GM19438 (cell line): ENCODE results near the gene TNNT3.

ENCODE experiments used
- ATAC-seq: cut with Tn5 transposase; IDR thresholded peaks from one replicate; pipeline ENCODE4 v1.9.1; 2021; ENCODE audit warnings: low read depth; ENCODE audit not compliant: unreplicated experiment

Gene TNNT3

DNA sequence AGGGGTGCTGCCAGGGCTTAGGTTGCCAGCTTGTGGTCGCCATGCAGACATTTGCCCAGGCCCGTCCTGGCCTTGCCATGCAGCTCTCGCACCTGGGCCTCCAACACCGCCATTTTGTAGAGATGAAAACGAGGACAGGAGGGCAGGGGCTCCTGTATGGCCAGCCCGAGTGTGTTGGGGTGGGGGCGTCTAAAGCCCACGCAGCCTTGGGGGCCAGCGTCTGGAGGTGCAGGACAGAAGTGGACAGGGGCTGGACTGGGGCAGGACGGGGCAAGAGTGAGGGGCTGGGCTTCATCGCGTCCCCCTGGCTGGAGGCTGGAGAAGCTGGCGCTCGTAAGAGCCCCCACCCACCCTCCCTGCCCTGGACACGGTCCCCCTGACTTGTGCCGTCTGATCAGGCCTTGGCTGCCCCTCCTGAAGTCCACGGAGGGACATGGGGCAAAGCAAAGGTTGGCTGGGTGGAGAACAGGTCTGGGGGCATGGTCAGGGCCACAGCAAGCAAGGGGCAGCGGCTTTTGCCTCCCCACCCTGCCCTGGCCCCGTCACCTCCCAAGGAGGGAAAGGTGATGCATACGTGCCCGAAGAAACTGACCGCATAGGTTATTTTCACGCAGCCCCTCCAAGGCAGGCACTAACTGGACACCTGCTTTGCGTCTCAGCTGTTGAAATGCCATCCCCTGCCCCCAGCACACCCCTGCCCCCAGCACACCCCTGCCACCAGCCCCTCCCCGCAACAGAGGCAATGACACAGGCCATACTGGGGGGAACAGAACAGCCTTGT, 815 bp downstream of the TNNT3 start:
- no peak for ATAC-seq

DNA sequence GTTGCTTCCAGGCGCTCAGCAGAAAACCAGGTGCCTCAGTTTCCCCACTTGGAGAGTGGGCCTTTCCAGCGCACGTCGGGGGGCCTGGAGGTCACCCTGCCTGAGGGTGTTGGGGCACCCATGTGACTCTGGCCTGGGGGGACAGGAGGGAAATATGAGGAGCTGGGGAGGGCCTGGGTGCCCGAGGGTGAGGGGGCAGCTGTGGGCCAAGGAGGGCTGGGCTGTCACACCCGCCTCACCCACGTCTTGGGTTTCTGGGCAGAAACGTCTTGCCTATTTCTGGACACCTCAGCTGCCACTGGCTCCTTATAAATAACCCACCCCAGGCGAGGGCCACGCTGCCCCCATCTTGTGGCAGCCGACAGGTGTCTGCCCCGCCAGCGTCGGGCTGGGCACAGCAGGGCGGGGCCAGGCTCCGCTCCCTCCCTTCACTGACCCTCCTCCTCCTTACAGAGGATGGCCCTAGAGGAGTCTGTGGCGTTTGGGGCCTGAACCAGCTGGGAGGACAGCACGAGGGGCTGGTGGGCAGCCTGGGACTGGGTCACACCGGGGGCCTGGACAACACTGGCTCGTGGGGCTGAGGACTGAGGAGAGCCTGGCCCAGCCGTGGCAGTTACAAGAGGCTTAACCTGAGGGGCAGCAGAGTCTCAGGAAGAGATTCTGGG, 1.5 kb downstream of the TNNT3 start:
- ATAC-seq, result no peak

DNA sequence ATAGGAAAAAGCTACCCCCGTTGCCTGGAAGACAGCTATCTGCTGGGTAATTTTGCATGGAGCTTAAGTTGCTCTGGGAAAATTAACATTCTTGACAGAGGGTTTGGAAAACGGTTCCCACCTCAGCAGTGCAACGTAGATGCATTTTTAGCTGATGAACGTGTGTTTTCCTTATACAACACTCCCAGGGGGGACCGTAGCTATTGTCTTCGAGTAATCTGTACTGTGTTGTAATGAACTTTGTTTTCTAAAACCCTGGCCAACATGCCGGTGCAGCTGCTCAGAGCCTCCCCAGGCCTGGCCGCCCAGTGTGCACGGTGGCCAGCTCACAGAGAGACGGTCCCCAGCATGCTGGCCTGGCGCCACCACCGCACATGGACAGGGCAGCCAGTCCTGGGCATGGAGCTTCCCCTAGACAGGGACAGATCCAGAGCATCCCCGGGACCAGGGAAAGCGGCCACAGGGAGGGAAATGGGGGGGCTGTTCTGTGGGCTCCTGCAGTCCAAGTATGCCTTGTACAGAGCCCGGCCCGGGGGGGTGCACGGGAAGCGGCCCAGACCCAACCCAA, 2.2 kb downstream of the TNNT3 start:
- no peak for ATAC-seq

DNA sequence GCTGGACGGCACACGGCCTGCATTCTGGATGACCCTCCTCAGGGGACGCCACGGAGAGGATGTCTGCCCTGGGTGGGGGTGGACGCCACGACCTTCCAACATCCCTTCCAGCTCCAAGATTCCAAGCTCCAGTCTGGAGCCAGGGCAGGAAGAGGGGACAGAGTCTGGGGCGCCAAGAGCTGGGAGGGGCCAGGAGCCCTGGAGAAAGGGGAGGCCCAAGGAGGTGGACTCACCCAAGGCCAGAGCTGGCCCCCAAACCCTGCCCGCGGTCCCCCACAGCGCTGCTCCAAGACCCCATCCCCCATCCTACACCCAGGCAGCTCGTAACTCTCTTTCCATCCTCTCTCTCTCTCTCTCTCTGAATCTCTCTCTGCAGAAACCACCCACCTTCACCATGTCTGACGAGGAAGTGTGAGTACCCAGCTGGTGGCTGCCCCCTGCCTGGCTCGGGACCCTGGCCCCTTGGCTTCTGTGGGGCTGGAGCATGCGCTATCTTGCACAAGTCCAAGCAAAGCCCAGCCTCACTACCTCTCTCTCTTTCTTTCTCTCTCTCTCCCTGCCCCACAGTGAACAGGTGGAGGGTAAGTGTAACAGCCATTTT, 3.1 kb downstream of the TNNT3 start:
- ATAC-seq, result no peak

DNA sequence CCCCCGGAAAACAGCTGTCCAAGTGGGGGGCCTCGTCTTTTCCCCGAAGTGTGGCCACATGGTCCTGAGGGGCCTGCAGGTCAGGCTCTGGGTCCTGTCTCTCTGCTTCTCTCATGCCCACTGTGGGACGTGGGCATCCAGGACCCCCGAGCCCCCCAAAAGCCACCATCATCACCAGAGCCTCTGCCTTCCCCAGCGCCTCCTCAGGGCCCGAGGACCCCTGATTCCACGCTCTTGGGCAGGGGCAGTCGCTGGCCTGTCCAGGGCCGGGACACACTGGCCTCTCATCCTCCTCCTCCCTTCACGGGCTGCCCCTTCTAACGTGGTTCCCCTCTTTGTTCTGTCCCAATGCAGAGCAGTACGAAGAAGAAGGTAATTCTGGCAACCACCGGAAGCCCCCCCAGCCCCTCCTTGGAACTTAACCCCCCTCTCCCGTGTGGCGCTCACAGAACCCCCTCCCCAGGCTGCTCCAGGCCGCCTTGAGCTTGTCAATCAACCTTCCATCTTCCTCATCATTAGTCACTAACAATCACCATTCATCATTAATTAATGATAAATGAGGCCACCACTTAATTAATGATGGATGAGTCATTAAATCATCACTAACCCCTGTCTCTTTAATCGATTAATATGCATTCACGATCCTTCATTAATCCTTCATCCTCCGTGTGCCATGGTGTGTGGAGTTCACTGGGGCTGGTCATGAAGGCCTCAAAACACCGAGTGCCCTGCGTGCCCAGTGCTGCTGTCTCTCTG, 3.9 kb downstream of the TNNT3 start:
- no peak for ATAC-seq

DNA sequence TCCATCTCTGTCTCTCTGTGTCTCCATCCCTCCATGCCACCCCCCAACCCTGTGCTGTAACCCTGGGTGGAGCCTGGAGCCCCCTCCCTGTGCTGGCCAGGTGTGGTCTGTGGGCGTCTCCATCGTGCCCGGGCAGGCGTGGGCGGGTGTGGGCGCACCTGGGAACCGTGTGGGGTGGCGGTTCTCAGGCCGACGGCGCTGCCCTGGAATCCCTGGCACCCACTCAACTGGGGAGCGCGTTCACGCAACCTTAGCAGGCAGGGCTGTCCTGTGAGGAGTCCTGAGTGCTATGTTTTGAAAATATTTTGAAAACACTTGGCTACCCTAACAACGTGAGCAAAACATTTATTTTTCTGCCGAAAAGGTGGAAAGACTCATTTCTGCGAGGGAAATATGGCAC, 4.7 kb downstream of the TNNT3 start:
- ATAC-seq, result no peak

DNA sequence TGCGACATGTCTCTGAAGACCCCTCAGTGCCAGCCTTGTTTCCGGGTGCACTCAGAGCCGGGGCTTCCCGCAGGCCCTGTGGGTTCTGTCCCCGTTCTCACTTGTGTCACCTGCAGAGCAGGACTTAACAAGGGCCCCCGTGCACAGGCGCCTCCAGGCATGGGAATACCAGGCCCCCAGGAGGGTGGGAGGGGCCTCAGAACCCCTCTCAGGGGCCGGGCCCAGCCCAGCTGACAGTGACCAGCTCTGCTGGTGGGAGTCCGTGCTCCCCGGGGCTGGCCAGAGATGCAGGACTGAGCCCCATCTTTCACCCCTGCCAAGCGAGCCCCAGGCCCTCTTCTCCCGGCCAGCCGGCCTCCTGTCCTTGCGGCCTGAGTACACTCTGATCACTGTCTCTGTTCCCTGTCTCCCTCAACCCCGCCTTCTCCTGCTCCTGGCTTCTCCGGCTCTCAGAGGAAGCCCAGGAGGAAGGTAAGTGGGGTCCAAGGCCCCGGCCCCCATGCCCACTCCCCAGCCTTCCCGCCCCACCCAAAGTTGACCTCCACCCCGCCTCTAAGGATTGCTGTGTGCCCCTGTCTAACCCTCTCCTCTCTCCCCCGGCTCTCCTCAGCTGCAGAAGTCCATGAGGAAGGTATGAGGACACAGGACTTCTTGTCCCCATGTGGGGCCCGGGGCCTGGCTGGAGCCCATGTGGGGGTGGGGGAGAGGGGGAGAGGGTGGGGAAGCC, 5.3 kb downstream of the TNNT3 start:
- no peak for ATAC-seq

DNA sequence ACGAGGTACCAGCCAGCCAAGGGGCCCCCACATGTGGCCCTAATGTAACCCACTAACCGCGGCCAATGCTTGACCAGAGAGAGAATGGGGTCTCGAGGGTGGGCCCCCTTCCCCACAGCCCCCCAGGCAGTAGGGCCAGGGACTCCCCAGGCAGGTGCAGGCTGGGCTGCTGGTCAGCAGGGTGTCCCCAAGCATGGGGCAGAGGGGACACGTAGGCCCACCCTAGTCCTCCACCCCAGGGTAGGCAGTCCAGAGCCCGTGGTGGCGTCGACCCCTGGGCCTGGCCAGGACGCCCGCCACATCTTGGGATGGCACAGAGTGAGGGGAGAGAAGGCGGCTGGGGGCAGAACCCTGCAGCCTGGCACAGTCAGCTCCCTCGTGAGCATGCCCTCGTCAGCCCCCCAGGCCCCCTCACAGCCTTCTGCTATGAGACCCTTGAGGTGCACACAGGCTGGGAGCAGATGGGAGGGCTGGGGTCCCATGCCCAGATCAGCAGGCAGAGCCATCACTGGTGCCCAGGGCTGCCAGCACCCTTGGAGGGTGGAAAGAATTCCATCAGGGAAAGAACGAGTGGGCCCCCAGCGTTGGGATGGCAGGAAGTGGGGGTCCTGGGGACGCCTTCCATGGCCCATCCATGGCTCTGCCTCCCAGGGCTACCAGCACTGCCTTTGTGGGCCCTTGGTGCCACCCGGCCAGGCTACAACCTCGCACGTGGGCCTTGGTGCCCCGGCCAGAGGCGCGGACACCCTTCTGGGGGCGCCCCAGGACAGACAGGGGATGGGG, 6.1 kb downstream of the TNNT3 start:
- no peak for ATAC-seq

DNA sequence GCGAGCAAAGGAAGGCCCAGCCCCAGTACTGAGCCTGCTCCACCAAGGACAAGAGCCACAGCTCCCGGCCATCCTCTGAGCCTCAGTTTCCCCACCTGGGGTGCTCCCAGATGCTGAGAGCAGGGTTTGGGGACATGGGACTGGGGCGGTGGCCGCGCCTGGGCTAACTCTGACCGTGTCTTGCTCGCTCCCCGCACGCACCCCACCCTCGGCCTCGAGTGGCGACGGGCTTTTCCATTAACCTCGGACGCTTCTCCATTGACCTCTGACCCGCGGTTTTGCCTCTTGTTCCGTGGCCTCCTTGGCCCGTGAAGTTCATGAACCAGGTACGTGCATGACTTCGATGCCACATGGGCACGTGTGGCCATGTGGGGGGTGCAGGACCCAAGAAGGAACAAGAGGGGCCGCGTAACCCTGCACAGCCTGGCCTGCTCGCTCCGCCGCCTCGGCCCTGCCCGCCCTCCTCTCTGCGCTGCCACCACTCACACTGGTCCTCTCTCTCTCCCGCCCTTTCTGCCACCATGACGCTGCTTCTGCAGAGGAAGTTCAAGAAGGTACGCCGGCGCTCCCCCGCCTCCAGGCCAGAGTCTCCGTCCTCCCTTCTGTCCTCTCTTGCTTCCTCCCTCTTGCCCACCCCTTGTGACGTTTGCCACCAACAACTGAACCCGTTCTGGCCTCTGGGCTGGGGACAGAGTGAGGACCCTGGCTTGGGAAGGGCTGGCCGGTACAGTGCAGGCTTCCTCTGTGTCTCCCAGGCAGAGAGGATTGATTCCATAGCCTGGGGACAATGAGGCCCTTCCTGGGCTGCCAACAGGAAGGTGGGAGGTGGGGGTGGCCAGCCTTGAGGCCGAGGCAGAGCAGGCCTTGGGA, 6.9 kb downstream of the TNNT3 start:
- no peak for ATAC-seq

DNA sequence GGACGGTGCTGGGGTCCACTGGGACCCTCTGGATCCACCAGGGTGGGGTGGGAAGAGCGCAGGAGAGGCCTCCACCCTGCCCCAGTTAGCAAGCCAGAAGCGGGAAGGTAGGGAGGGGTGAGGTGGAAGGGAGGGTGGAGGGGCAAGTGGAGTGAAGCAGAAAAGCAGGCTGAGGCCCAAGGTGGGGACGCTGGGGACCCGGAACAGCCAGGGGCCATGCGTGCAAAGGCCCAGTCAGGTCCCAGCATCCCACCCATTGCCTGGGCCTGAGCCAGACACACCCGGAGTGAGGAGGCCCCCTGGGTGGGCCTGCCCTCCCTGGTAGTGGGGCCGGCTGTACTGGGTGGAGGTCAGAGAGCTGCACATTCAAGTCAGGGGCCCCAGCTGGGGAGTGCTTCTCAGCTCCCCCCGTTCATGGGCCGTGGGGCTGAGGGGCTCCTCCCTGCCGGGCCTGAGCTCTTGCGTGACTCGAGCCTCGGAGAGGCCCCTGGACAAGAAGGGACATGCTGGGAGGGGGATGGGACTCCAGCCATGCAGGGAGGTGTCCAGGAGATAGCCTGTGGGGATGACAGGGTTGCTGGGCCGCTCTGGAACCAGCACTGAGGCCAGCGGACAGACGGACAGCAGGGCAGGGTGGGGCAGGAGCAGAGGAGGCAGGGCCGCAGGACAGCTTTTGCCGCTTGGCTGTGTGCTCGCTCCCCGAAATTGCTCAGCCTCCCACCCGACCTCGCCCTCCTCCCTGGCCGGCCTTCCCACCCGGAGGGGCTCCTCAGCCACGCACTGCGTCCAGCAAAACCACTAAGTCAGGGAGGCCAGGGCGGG, 7.7 kb downstream of the TNNT3 start:
- no peak for ATAC-seq

DNA sequence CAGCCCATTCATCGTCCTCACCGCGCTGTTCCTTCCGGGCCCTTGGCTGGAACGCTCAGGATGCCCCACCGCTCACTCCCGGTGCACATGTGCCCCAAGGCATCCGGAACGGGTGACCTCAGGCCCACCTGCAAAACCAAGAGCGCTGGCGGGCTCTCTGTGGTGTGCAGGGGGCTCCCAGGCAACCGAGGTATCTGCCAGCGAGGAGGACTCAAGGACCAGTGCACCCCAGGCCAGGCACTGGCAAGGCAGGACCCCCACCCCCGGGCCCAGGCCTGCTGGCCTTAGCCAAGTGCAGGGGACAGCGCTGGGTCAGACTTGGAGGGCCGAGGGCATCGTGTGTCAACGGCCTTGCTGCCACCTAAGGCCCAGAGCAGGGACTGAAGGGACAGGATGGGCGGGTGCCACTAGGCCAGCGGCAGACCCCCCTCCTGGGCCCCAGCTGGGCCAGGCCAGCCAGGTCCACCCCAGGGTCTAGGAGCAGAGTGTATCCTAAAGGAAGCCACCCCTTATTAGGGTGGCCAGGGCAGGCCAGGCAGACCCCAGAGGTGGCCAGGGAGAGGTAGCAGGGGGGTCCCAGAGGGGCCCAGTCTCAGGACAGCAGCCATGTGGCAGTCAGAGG, 8.5 kb downstream of the TNNT3 start:
- ATAC-seq, result no peak

DNA sequence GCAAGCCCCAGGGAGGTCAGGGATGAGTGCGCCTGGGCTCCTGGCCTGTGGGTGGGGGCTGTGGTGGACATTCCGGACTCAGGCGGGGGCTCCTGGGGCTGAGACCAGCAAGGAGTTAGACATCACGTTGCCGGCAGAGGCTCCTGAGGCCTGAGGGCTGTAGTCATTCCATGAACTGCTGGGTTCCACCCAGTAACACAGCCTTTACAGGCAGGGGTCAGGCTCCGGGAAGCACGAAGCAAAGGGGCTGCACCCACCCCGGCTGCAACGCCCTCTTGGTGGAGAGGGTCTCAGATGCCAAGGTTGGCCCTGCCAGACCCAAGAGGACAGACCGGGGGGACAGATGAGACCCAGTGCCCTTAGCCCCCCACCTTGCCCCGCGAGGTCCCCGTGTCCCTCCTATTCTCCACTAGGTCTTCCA, 9.0 kb downstream of the TNNT3 start:
- no peak for ATAC-seq

DNA sequence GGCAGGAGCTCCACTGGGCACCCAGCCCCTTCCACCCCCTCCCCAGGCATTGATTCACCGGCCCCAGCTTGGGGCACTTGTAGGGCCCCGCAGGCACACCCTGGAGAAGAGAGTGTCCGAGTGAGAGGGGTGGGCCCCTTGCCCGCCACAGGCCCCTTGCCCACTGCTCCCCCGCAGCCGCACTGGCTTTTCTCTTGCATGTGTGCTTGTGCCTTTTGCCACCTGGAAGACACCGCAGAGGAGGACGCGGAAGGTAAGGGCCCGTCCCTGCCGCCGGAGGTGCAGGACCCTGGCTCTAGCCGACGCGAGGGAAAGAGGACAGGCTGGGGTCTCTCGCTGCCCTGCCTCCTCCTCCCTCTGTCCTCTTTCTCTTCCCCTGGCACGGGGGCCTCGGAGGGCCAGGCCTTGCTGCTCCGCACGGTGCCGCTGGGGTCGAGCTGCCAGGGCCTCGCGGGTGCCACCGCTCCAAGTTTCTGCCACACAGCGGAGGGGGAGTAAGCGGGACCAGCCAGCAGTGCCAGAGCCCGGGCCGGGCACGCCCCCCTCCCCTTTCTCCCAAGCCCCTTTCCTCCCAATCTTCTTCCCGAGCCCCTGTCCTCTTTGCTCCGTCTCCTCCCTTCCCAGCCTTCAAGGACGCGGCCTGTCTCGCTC, 9.5 kb downstream of the TNNT3 start:
- ATAC-seq, result no peak

DNA sequence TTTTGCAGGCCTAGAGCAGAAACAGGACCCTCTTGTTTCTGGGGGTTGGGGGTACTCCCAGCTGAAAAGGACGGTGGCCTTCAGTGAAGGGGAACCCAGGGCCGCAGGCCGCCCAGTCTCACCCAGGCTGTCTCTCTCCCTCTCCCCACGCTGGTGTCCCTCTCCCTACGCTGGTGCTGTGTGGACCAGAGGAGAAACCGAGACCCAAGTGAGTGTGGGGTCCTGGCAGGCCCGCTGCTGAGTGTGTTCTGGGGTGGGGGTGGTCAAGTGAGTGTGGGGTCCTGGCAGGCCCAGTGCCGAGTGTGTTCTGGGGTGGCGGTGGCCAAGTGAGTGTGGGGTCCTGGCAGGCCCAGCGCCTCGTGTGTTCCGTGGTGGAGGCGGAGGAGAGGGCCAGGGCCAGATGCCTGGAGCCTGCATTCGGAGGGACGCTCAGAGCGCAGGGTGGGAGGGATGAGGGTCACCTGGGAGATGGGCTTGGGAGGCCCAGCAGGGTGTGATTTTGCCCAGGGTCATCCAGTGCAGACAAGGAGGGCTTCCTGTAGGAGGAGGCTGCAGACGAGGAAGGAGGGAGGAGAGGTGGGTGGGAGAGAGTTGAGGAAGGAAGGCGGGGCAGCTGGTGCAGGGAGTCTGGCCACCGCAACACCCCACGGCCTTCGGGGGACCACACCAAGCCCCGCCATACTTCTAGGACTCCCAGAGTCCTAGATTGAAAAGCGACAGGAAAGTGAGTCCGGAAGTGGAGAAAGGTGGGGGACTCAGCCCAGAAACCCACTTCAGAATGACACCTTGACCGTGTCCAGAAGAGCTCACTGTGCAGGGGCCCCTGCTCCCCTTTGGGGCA, 10.3 kb downstream of the TNNT3 start:
- no peak for ATAC-seq

DNA sequence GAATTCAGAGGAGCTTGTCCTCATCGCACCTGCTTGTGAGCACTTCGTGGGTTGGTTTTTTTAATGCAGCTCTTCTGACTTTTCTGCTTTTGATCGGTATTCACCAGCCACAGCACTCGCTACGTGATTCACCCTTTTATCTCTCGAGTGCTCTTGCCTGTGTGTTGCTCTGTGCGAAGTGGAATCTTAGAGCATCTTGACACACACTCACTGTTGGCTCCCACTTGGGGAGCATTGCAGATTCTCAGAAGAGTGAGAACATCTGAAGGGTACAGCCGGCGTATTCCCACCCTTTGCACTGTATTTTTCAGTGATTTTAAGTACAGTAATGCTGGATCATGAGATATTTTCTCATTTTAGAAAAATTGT, 10.9 kb downstream of the TNNT3 start:
- no peak for ATAC-seq
